Tongue (tissue), 2 donors: Measurements from ENCODE around the gene TBC1D1. TPM values are rescaled to one million over a fixed set of nuclear protein-coding genes. Genes with fewer than 3 reads are reported as not detected.
"Not testable (repeated sequence)": the region's sequence is repeated elsewhere in the genome, so short reads cannot be mapped to it uniquely, and the experiment has no call there.

ENCODE experiments used
- DNase-seq: peaks from one replicate; pipeline ENCODE4 v3.0.0-alpha.2; 2015
- total RNA-seq: library from RNA; depleted of rRNA; stranded (reverse); fragments of >200 nt; gene quantifications from one replicate; pipeline ENCODE4 v1.2.3, GENCODE V29; 2014

TBC1D1 gene
- total RNA-seq, 1 donor from 2014 or later: 90.2 TPM

GRCh38 chr4:37891260-37892159 is 626 bp downstream of the TBC1D1 start:
- peak; percentile 35 for DNase-seq

- no peak for DNase-seq
Measured at GRCh38 chr4:37892641-37893040, 1.8 kb downstream of the TBC1D1 start.

DNA sequence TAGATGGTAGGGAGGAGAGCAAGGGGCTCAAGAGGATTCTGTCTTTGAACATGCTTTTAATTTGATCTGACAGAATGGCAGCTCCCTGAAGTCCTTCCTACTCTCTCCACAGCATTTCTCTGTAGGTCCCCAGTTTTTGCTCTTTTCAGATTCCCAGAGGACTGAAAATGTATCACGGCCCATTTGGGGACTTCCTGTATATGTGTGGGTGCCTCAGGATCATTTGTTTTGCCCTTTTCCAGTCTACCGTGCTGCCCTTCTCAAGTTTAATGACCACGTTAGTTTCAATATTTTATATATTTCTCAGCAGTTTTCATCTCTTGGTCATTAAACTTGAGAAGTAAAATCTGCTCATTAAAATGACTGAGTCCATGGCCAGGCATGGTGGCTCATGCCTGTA is 2.3 kb downstream of the TBC1D1 start:
- DNase-seq: no peak

GRCh38 chr4:37895271-37895670 is 4.4 kb downstream of the TBC1D1 start:
- no peak for DNase-seq

GRCh38 chr4:37896206-37896860 is 5.4 kb downstream of the TBC1D1 start:
- no peak for DNase-seq

DNA sequence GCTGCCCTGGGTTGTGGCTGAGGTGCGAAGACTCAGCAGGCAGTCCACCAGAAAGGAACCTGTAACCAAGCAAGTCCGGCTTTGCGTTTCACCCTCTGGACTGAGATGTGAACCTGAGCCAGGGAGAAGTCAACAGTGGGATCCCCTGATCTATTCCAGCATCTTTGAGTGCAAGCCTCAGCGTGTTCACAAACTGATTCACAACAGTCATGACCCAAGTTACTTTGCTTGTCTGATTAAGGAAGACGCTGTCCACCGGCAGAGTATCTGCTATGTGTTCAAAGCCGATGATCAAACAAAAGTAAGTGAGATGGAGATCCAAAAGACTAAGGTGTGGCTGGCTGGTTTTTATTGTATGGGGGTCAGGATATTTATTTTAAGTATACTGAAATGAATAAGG is 11.3 kb downstream of the TBC1D1 start:
- DNase-seq: no peak

- DNase-seq: no peak
Measured at GRCh38 chr4:37902738-37903693, 12.1 kb downstream of the TBC1D1 start.

DNA sequence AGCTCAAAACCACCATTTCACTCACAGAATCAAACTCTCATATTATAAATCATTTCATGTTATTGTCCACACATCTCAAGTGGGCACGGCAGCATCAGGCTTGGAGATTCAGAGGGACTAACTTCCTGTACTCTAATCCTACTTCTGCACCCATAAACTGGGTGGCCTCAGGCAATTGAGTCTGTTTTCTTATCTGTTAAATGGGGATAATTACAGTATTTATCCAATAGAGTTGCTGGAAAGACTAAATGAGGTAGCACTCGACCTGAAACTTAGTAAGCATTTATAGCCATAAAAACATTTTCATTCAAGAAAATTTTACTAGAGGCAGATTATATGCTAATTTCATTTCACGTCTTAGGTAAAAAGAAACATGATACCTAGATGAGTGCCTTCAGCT is 13.0 kb downstream of the TBC1D1 start:
- DNase-seq: no peak

DNA sequence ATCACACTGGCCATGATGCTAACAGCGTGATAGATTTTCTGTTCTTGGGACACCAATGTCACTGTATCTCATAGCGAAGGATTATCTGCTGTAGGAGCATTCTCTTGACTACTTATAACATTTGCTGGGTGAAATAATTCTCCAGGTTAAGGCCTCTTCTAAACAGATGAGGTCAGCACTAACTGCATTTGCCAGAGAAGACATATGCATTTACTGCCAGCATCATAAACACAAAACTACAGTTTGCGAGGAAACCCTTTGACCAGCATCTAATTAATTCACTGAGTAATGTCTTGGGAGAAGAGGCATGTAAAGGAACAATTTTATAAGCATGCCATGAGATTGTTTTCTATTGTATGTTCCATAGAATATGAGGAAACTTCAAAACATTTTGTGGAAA is 13.9 kb downstream of the TBC1D1 start:
- DNase-seq: no peak

GRCh38 chr4:37905533-37906169 is 14.8 kb downstream of the TBC1D1 start:
- DNase-seq: no peak

- DNase-seq: peak; percentile 45
Measured at GRCh38 chr4:37908488-37909331, 17.8 kb downstream of the TBC1D1 start.

DNA sequence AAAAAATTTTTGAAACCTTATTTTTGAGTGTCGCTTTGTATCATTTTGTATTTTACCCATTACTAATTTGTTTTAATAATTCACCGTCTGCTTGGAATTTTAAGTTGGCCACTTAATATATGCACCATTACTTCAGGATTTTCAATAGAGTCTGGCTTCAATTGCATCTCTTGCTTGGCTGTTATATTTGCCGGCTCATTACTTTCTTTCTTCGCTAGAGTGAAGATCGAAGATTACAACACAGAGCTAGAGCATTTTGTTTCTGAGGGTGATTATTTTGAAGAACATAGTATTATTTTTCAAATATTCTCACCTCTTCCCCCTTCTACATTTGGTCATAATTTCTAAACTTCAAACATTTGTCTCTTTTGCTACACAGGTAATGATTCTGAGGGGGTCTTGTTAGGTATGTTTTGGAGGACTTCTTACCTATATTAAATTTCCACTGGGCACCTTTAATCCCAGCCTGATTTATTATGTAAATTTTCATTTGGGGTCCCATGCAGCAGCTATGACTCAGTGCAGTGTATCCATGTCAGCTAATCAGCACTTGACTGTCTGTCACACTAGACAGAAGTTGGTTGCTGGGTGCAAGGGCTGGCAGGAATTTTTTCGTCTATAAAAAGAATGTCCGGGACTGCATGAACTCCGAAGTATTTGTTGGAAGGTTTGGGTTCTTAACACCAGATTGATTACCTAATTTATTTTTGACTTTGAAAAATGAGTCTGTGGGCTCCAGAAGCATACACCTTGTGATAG is 18.6 kb downstream of the TBC1D1 start:
- DNase-seq: peak; percentile 52

DNA sequence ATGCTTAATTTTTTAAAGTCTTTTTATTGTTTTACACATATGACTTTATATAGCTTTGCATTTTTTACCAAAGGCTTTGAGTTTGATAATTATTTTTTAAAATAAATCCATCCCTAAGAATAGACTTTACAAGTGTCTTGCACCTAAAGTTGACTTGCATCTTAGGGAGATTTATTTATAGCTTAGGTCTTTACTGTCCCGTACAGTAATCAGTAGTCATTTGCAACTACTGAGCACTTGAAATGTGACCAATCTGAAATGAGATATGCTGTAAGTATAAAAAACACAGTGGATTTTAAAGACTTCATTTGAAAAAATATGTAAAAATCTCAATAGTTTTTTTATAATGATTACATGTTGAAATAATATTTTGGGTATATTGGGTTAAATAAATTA is 19.2 kb downstream of the TBC1D1 start:
- DNase-seq: no peak

DNA sequence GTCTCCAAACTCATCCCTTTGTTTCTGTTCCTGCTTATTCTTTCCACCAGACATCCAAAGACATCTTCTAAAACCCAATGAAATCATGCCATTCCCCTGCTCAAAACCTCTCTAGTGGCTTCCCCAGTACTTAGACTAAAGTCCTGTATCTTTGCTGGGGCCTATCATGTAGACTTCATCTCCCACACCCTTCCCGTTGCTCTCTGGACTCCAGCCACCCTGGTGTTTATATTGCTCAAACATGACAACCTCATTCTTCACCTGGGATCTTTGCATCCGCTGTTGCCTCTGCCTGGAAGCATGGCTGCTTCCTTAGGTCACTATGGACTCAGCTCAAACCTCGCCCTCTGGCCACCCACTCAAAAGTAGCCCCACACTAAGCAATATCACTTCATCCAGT is 23.7 kb downstream of the TBC1D1 start:
- DNase-seq: no peak

DNA sequence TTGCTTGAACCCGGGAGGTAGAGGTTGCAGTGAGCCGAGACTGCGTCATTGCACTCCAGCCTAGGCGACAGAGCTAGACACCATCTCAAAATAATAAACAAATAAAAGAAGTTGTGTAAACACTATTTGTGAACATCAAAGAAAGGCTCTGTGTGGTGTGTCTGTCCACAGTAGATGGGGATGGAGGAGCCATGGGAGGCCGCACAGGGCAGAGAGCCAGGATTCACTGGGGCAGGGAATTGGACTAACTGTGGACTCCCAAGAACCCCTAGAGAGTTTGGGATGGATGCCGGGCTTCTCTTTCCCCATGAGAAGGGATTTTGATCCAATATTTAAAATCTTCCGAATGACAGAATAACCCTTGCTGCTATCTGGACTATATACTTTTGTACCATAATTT is 26.5 kb downstream of the TBC1D1 start:
- DNase-seq: no peak

- no peak for DNase-seq
Measured at GRCh38 chr4:37918653-37919052, 27.8 kb downstream of the TBC1D1 start.

DNA sequence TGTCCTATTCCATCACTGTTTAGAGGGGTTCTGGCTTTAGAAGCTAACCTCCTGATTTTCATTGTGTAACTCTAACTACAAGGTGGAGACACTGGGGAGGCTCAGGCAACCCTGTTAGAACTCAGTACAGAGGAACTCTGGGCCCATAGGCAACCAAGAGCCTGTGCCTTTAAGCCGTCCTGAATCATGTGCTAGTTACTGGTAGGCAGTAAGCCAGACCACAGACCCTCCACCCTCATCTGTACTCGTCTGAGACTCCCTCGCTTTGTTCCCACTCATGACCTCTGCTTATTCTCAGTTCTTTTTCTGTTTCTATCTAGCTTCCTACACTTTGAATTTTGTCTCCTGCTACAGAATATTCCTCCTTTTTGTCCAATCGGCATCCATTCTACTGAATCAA is 31.4 kb downstream of the TBC1D1 start:
- no peak for DNase-seq

GRCh38 chr4:37923089-37923488 is 32.2 kb downstream of the TBC1D1 start:
- not testable (repeated sequence) for DNase-seq

- no peak for DNase-seq
Measured at GRCh38 chr4:37924946-37925345, 34.1 kb downstream of the TBC1D1 start.

- DNase-seq: peak; percentile 11
Measured at GRCh38 chr4:37927434-37927833, 36.5 kb downstream of the TBC1D1 start.
